Left lobe of liver (tissue), 2 donors: ENCODE results near the gene MOCS3. TPM values are rescaled to one million over a fixed set of nuclear protein-coding genes. Genes with fewer than 3 reads are reported as not detected.
A peak's percentile ranks its signal among the peaks of the same experiment; 100 is the strongest.
"Not testable (repeated sequence)": the region's sequence is repeated elsewhere in the genome, so short reads cannot be mapped to it uniquely, and the experiment has no call there.

Experiments used
- ATAC-seq: fragments of 200-7000 bp; cut with Tn5 transposase; one replicate; pipeline ENCODE4 v1.9.1; 2020; ENCODE audit warnings: mild to moderate bottlenecking, moderate library complexity
- DNase-seq: peaks from one replicate; pipeline ENCODE4 v3.0.0-alpha.2; 2020; ENCODE audit warnings: low spot score
- total RNA-seq: library from RNA; stranded (reverse); gene quantifications from one replicate; pipeline ENCODE4 v1.2.1, GENCODE V29; 2021
- donor health status: DM: no; HTN: no; CAD: no; lungs with moderate emphysema.
- donor health status: DM: no; HTN: yes; CAD: no.

Gene MOCS3
- total RNA-seq, 1 donor from 2014 or later: 2.6 TPM

DNA sequence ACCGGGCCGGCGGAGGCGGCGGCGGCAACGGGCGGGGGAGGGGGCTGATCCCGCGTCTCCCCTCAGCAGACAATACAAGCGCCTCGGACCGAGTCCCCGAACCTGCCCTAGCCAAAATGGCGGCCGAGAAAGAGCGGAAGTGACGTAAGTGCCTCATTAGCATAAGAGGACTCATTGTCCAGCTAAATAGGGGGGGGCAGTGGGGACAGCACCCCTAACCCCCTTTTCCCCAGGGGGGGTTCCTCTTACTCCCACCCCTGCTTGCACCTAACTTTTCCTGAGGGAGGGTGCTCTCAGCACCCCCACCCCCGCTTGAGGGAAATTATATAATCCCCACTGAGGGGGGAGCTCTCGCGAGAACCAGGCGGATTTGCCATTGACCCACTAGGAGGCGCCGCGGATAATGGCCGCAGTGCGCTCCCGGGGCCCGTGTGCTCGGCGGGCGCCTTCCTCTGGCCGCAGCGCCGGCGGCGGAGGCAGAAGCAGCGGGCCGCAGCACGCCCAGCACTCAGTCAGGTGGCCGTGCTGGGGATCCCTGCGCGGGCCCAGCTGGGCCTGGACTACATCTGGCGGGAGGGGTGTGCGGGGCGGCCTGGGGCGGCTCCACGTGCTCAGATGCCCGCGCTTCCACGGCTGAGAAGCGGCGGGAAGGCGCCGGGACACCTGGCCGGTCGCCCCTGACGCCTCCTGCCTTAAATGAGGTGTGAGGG, 27.2 kb upstream of the MOCS3 start, which contains the start of gene ADNP:
ADNP (minus strand) TSS at position 132 of the 710 bp plus-strand sequence. CDS start 27,441 bp downstream, outside the sequence.
- ATAC-seq: peak; percentile 87
- DNase-seq: peak; percentile 90

DNA sequence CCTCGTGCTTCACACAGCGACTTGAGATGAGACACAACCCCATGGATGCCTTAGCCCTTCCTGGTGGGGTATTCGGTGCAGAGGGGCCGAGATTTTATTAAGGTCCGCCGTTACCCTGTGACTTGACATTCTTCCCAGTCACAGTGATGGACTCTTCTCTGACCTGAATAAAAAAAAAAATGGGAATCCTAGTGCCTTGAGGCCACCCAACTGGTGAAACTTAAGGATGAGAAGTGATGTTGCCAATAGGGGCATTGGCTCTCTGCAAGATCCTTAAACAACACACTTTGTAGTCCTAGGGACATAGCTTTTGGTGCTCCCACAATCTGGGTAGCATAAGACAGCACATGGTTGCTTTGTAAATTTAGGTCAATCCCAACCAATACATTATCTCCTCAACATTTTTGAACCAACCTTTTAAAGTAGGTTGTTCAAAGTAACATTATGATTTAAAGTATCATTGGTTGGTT, 26.6 kb upstream of the MOCS3 start:
- no peak for ATAC-seq

DNA sequence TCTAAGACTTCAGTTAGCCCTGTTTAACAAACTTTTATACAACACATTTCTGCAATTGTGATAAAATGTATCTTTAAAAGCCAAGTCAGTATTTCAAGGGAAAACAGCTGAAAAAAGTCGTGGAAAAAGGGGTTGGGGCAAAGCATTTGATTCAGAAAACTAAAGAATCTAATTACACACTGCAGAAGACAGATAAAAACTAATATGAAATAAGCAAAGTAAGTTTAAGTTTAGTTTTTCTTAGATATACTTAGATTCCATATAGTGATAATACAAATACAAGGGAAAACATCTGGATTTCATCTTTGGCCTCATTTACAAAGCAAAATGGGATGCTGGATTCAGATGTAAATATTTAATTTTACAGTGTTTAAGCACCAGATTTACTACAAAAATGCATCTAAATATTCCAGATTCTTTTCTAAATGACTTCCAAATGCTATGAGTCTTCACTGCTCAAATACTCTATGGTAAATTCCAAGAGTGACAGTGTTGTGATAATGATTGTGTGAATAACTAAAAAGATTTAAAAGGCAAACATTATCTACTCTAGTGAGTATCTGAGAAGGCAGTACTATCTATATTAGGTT, 25.8 kb upstream of the MOCS3 start:
- ATAC-seq (no peak), DNase-seq (no peak)

More for the DNA sequence above, 26.6 kb upstream of the MOCS3 start:
- DNase-seq: no peak

DNA sequence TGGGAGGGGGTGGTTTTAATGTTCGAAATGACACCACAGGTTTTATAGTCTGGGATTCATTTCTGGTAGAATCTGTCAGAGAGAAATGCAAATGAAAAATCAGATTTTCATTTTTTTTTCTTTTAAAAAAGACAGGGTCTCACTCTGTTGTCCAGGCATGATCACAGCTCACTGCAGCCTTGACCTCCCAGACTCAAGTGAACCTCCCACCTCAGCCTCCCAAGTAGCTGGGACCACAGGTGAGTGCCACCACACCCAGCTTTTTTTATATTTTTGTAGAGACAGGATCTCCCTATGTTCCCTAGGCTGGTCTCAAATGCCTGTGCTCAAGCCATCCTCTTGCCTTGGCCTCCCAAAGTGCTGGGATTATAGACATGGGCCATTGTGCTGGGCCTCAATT, 25.0 kb upstream of the MOCS3 start:
- no peak for DNase-seq
- ATAC-seq: no peak

DNA sequence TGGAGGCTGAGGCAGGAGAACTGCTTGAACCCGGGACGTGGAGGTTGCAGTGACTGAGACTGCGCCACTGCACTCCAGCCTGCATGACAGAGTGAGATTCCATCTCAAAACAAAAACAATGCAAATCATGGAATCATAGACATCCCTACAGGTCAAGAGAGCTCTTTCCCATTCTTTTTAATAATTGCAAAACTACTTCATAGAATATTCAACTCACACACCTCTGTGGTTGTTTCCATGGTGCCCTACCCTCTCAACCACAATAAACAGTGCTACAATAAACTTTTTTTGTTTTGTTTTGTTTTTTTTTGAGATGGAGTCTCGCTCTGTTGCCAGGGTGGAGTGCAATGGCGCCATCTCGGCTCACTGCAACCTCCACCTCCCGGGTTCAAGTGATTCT, 15.5 kb upstream of the MOCS3 start:
- no peak for DNase-seq

DNA sequence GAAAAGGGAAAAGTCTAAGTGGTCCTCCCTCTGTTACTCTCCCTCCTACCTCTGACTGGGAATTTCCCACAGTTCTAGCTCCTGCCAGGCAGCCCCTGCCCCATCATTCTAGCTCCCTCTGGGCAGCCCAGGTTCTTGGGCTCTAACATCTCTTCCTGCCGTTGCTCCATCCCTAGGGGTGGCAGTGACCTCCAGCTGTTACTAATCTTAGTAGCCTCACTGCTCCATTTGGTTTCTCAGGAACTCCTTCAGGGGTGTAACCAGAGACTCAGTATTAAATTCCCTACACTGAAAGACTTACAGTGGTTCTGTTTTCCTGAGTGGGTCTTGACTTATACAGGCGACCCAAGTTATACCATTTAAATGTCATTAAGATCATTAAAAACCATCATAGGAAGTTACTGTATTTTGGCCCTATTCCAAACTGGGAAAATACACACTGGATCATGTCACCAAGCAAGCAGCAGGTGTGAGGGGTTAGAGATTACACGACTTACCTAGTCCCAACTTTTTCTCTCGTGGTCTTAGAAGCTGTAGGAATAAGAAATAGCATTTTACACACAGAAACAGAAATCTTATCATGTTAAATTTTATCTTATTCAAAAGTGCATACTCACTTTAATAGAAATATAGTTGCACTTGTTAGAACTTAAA, 10.4 kb upstream of the MOCS3 start:
- ATAC-seq: no peak
- no peak for DNase-seq

More for the DNA sequence above, 15.5 kb upstream of the MOCS3 start:
- ATAC-seq: no peak

DNA sequence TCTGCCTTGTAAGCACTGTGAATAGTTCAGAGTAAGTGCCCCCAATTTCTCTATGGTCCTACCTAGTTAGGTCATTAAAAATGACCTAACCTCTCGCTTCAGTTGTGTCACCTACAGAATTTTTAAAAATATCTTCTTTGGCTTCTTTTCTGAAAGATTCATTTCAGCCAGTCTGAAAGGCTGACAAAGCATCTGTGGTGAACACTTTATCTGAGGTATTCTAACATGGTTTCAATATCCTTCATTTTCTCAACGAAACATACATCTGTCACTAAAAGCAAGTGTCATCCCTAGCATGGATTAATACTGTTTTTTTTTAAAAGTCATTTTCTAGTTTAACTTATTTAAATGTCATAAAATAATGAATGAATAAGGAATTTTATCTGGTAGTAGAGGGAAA, 5.4 kb upstream of the MOCS3 start:
- ATAC-seq: no peak
- DNase-seq: no peak

DNA sequence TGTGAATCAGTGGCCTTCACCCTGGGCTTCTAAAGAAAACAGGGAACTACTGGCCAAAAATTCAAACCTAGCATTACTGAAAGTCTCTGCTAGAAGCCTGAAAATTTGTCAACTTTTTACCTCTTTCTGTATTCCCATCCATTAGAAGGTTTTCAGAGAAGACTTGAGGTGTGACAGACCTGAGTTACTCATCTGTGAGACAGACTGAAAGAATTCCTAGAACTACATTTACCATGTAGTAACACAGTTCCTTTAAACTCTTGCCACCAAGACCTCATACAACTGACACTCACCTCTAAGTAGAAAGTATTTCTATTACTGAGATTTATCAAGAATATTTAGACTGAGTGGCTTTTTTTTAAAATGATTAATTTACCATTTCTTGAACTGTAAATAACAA, 4.8 kb upstream of the MOCS3 start:
- ATAC-seq (no peak), DNase-seq (no peak)

DNA sequence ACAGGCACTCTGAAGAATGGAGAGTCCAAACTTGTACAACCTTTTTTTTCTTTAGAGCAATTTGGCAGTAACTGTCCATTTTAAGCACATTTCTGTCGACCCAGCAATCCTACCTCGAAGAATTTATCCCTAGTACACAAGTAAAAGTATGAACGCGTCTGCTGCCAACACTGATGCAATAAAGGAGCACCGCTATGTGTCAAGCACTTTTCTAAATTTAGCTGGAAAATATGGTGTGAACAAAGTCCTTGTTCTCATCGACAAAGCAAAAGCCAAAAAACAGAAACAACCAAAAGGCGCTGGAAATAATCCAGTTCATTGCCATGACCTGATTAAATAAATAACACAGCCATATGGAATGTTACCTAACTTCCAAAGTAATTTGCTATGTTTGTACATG, 1.3 kb upstream of the MOCS3 start:
- peak; percentile 35 for ATAC-seq
- DNase-seq: no peak

DNA sequence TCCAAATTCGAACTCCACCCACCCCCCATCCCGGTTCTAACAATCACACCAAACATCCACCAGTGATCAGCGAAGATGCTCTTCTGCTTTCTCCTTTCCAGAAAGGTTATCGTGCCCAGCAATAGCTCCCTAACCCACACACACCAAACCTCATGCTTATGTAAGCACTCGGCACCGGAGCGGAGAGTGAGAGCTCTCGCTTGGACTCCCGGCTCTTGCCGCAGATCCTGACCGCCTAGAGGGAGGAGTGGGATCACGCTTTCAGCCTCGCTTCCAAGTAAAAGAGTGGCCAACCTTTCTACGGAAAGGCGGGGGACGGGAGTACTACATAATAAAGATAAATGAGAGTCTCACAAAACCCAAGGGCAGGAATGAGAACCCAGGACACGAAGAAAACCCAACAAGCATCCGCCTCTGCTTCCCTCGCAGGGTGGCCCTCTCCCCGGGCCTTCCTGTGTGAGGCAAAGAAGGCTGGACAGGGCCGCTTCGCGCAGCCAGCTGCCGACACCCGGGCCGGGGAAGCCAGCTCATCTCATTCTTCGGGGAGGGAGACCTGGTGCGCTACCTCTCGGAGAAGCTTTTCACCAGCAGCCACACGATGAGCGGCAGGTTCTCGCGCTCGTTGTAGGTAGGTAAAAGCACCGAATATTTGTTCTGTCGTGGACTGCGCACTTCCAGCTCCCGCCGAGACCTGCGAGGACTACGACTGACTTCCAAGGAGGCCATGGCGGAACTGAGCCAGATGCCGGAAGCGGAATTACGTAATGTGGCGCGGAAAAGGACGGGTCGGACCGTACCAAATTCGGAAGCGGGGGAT, 612 bp upstream of the MOCS3 start, which contains the start of gene DPM1:
DPM1 (minus strand) TSS at position 735 of the 817 bp plus-strand sequence; CDS start at position 726, 9 bp downstream.
- peak; percentile 89 for DNase-seq
- ATAC-seq: peak; percentile 89

DNA sequence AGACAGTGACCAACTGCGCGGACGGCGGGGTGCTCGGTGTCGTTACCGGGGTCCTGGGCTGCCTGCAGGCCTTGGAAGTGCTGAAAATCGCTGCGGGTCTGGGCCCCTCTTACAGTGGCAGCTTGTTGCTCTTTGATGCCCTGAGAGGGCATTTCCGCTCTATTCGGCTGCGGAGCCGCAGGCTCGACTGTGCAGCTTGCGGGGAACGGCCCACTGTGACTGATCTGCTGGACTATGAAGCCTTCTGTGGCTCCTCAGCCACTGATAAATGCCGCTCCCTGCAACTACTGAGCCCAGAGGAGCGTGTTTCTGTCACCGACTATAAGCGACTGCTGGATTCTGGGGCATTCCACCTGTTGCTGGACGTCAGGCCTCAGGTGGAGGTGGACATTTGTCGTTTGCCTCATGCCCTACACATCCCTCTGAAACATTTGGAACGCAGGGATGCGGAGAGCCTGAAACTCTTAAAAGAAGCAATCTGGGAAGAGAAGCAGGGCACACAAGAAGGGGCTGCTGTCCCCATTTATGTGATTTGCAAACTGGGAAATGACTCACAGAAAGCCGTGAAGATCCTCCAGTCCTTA, 1.0 kb downstream of the MOCS3 start:
- ATAC-seq (no peak), DNase-seq (peak; percentile 46)

DNA sequence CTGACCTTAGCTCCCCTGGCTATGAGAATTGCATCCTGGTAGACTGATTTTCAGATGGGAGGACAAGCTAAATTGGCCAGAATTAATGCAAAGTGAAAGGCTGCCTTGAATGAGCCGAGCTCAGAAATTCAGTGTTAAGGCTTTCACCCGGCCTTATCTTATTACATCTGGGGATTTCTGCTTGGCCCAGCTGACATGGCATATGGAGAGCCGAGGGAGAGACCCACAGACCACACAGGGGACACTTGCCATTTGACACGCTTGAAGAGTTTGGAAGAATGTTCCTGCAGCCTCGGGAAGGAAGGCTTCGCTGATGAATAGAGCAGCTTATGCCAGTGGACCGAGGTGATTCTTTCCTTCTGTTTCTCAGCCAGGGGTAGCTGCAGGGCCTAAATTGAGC, 9.0 kb downstream of the MOCS3 start:
- ATAC-seq (no peak), DNase-seq (no peak)

DNA sequence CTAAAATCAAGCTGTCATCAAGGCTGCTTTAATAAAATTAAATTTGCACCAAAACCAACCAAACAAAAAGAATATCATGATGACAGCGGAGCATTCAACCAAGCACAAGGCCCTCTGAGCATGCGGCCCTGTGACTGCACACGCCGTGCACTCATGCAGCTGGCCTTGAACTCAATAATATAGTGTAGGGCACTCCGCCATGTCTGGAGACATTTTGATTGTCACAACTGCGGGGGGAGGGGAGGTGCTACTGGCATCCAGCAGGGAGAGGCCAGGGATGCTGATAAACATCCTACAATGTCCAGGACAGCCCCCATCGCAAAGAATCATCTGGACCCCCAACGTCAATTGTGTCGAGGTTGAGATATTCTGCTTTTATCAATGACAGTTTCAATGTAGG, 9.7 kb downstream of the MOCS3 start:
- ATAC-seq: no peak
- no peak for DNase-seq

DNA sequence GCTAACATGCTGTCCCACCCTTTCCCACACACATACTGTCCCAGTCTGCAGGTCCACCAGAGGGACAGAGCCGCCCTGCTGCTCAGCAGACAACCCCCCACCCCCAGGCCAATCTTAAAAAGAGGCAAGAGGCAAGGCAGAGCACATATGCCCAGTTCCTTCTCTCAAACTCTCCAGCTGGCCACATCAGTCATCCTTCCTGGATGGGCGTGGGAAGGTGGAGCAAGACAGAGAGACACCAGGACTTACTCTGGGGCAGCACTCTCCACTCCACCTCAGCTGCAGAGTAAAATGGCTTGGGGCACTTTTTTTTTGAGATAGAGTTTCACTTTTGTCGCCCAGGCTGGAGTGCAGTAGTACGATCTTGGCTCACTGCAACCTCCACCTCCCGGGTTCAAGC, 10.8 kb downstream of the MOCS3 start:
- ATAC-seq (no peak), DNase-seq (no peak)

DNA sequence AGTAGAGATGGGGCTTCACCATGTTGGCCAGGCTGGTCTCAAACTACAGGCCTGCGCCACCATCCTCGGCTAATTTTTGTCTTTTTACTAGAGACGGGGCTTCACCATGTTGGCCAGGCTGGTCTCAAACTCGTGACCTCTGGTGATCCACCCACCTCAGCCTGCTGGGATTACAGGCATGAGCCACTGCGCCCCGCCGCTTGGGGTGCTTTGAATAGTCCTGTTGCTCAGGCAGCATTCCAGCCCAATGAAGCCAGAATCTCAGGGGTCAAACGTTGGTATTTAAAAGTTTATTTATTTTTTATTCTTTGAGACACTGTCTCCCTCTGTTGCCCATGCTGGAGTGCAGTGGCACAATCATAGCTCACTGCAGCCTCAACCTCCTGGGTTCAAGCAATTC, 11.3 kb downstream of the MOCS3 start:
- DNase-seq (no peak), ATAC-seq (no peak)

DNA sequence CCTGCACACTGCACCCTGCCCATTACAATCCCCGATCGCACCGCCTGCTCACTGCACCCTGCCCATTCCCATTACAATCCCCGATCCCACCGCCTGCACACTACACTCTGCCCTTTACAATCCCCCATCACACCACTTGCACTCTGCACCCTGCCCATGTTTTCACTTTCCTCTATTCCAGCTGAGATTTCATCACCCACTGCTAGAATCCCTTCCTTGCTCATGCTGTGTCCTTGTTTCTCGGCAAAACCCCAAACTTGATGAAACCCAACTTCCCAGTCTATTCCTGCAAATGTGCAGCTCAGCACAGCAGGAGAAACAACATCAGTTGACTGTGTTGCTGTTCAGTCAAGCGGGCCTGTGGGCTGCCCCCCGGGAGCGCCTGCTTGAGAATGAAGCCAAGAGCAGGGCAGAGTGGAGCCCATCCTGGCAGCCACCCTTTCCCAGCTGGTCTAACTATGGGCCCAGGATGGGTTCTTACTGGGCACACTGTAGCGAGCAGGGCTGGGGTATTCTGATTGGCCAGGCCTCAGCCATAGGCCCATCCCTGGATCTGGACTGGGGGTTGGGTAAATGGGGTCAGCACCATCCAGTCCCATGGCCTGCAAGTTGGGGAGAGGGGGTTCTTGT, 17.2 kb downstream of the MOCS3 start:
- ATAC-seq: no peak
- DNase-seq: no peak

DNA sequence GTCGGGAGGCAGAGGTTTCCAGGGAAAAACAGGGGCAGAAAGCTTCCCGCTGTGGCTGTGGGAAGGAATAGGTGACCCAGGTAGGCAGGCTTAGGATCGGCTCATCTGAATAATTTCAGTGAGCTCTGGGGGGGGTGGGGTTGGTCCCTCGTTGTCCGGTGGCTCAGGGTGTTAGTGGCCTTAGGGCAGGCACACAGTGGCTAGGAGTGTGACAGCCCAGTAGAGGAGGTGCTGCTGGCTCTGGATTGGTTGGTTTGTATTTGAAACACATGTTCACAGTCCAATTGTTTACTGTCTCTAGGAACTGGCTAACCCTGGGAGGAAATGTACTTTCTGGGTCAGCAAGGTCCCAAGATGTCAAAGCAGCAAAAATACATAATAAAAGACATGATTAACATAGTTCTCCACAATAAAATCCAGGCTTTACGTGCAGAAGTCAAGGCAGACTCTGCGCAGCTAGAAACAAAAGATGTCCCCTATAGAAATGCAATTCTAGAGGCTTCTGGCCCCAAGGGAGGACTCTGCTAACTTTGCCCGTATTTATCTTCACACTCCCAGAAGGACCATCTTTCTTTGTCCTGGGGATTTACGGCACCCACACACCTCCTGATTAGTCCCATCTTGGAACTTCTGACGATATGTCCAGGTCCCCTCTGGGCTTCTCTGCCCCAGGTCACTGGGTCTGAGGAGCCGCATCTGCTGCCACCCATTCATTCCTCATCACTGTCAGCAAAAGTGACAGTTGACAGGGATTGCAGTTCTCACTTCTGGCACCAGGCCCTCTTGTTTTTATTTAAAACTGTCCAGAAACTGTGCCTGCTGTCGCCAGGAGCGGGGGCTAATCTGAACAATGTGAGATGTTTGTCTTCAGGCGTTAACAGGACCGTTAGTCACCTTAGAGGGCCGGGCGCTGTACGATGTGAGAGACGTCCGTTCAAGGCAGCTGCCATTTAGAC, 18.7 kb downstream of the MOCS3 start:
- DNase-seq (no peak), ATAC-seq (no peak)

DNA sequence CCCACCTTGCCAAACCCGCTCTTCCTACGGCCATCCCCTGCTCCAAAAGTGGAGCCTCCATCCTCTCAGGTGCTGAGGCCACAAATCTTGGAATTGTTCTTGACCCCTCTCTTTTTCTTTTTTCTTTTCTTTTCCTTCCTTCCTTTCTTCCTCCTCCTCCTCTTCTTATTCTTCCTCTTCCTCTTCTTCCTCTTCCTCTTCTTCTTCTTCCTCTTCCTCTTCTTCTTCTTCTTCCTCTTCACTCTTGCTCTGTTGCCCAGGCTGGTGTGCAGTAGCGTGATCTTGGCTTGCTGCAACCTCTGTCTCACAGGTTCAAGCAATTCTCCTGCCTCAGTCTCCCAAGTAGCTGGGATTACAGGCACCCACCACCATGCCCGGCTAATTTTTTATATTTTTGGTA, 19.9 kb downstream of the MOCS3 start:
- DNase-seq, ATAC-seq: not testable (repeated sequence)

DNA sequence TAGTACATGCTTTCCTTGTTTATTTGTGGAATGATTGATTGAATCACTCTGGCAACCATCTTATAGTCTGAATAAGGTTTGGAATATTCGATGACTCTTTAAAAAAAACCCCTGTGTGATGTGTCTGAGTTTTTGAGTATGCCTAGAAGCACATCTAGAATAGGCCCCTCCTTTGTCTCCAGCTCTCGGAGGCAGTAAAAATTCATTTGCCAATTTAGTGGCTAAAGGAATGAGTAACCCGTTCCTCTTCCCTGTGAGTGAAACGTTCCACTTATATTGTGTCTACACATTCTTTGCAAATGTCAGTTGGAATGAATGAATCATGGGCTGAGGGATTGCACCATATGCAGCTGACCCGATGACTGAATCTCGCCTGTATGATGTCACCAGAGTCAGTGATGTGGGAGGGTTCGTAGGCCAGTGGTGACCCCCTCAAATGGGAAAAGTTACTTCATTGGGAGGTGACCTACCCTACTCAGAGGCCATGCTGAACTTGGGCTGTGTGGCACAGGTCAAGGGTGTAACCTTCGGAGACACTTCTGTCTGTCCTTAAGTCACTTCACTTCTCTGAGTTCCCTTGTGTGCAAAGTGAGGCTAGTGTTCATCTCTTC, 21.6 kb downstream of the MOCS3 start:
- no peak for DNase-seq
- ATAC-seq: no peak
